GM21529 (cell line): ENCODE data around the gene FBLN1.
"Not testable (repeated sequence)": the region's sequence is repeated elsewhere in the genome, so short reads cannot be mapped to it uniquely, and the experiment has no call there.

Experiments
- ATAC-seq: cut with Tn5 transposase; IDR thresholded peaks from one replicate; pipeline ENCODE4 v1.9.1; 2021; ENCODE audit not compliant: unreplicated experiment

Gene FBLN1

DNA sequence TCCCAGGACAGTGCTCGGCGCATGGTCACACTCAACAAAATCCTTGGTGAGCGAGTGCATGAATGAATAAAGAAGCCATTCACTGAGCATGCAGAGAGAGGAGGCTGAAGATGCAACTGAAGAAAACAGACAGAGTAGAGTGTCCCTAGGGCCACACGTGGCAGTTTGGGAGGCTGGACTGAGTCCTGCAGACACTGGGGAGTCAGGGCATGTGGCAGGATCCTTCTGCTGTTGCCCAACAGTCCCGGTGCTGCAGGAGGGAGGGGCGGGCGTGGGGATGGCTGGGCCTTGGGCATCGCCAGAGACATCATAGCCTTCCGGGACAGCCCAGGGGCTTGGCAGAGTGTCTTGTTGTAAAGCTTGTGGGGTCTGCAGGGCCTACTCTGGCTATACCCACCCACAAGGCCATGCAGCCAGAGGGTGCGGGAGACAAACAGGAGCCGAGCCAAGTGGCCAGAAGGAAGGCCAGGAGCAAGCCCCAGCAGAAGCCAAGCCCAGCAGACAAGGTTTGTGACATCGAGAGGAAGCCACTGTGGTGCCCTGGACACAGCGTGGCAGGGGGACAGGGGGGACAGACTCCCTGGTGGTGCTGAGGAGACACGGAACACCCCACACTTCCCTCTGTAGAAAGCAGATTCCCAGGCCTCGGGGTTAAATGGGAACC, 26.7 kb upstream of the FBLN1 start:
- no peak for ATAC-seq

DNA sequence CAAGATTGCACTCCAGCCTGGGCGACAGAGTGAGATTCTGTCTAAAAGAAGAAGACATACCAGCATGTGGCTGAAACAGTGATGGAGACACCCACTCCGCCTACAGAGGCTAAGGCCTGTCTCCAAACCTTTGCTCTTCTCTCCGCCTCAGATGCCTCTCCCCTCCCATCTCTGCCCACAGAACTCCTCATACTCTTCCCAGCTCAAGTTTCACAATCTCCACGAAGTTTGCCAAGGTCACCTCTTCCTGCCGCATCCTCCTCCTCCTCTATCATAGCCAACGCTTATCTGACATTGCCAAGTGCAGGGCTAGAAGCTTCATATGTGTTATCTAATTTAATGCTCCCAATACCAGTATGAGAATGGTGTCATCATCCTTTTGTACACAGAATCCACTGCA, 25.9 kb upstream of the FBLN1 start:
- no peak for ATAC-seq

DNA sequence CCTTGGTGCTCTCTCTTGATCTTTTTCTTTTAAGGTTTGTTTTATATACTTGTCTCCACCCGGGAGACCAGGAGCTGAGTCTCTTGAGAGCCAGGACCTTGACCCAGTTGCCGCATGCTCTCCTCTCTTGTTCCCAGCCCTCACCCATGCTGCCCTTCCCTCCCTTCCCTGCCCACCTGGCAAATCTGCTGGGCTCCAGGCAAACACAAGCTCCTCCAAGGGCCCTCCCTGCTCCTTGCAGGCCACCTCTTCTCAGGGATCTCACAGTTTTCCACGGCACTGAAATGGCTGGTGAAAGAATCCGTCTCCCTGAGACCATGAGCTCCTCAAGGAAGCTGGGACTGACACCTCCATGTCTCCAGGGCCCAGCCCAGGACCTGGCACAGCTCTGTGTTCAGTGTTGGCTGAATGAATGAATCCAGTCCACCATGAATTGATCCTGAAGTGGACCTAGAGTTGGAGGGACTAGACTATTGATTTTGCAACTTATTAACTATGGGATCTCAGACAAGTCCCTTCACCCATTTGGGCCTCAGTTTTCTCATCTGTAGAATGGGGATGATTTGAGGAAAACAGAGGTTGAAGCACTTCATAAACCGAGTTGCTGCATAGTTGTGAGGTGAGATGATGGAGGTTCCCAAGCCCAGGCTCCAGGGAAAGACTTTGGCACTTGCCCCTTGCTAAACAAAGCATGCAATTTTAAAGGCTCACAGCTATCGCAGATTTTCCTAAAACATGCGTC, 25.1 kb upstream of the FBLN1 start:
- ATAC-seq, result no peak

DNA sequence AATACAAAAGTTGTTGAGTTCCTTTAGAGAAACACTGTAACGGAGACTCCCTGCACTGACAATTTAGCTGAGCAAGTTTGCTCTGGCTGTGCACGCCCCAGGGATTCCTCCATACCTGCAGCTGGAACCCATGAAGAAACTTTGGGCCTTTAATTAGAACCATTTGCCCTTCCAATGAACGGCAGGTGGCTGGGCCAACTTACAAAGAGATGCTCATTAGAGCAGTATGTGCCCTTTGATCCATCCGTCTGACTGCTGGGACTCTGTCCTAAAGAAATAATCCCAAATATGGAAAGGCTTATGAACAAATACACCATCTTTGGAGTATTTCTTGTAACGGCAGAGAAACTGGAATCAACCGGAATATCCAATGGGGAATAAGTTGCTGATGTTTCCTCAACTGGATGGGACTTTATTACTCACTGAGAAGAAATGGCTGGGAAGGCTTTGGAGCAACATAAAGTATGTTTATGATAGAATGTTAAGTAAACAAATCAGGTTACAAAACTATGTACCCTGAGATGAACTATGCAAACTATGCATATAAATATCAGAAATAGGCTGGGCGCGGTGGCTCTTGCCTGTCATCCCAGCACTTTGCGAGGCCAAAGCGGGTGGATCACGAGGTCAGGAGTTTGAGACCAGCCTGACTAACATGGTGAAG, 24.4 kb upstream of the FBLN1 start:
- ATAC-seq, result no peak

DNA sequence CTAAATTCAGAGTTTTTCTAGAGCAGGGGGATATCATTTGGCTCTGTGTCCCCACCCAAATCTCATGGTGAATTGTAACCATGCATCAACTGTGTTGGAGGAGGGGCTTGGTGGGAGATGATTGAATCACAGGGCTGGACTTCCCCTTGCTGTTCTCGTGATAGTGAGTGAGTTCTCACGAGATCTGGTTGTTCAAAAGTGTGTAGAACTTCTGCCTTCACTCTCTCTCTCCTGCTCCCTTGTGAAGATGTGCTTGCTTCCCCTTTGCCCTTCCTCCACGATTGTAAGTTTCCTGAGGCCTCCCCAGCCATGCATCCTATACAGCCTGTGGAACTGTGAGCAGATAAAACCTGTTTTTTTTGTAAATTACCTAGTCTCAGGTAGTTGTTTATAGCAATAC, 22.0 kb upstream of the FBLN1 start:
- no peak for ATAC-seq

DNA sequence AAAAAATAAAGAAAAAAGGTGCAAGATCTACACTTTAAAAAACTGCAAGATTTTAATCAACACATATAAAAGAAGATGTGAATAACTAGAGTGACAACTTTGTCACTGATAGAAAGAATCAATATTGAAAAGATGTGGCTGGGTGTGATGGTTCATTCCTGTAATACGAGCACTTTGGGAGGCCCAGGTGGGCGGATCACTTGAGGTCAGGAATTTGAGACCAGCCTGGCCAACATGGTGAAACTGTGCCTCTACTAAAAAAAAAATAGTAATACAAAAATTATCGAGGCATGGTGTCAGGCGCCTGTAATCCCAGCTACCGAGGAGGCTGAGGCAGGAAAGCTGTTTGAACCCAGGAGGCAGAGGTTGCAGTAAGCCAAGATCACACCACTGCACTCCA, 21.0 kb upstream of the FBLN1 start:
- ATAC-seq, result no peak

DNA sequence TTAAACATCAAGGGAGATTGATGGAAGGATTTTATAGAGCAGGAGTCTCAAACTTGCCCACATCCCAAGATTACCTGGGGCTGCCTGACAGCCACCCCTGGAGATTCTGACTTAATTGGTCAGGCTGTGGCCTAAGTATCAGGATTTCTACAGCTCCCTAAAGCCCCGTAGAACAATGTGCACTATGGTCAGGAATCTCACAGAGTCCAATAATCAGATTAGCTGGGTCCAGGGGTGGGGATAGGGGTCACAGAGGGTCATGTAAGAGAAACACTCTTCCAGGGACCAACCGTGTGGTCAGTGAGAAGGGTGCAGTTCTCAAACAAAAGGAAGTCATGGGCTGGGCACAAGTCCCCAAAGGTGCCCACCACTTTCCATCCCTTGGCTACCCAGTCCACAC, 20.5 kb upstream of the FBLN1 start:
- ATAC-seq, result no peak

DNA sequence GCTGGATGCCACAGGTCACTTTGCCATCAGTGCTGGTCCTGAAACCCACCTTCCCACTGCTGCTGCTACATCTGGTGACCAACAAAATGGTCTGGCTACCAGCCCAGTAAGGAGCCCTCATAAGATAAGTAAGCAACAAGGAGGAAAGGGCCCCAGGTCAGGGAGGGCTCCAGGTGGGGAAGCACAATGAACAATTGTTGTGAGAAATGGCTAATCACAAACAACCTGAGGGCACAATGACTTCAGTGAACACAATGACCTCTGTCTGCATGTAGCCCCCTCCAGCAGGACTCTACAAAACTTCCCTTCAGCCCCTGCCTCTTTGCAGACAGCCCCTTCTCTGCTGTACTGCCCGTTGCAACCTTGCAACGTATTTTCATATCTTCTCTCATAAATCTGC, 19.4 kb upstream of the FBLN1 start:
- ATAC-seq, result no peak

DNA sequence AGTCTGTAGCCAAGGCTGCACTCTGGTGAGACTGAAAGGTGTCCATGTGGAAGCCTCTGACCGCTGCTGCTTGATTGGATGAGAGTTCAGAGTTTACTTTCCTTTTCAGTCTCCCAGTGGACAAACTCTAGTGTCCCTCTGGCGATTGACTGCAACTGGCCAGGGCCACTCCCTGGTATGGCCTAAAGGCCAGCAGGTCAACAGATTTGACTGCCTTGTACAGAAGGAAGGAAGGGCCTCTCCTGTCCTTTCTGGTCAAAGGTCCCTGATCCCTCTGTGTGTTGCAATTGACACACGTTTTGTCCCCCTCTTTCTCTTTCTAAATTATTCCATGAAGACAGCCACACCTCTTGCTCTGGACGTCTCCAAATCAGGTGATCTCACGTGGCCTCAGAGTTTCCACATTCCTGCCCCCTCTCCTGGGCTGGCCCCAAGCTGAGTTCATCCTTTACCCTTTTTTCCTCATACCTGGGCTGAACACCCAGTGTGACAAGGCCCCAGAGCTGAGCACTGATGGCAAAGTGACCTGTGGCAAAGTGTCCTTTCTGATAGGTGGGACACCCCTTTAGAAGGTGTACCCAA, 18.7 kb upstream of the FBLN1 start:
- no peak for ATAC-seq

DNA sequence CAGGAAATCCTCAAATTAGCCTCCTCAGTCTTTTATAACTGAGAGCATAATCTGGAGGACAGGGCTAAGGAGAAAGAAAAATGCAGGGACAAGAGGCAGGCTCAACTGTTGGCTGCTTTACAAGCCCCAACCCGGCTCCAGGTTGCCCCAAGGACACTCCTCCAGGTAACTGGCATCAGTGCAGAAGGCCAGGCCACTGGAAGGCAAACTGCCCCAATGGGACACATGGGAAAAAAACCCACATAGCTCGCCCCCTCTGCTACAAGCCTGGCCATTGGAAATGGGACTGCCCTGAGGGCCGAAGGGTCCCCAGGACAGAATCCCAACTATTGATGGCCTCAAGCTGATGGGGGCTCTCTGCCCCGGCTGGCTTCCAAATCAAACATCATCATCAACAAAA, 17.9 kb upstream of the FBLN1 start:
- no peak for ATAC-seq

DNA sequence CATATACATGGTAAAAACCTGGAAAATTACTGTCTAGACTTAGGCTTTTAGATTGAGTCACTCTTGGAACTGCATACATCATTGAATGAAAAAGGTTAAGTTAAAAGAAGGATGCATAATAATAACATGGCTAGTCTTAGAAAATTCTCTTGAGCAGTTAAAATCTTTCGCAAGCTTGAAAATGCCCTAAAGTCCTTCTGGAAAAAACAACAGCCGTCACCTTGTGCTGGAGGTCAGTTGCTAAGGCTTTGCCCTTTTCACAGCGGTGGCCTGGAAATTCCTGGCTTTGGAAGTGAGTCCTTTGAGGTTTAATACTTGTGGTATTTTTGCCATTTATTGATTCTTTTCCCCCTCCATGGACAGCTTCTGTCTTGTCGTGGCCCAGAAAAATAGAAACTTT, 17.4 kb upstream of the FBLN1 start:
- ATAC-seq, result no peak

DNA sequence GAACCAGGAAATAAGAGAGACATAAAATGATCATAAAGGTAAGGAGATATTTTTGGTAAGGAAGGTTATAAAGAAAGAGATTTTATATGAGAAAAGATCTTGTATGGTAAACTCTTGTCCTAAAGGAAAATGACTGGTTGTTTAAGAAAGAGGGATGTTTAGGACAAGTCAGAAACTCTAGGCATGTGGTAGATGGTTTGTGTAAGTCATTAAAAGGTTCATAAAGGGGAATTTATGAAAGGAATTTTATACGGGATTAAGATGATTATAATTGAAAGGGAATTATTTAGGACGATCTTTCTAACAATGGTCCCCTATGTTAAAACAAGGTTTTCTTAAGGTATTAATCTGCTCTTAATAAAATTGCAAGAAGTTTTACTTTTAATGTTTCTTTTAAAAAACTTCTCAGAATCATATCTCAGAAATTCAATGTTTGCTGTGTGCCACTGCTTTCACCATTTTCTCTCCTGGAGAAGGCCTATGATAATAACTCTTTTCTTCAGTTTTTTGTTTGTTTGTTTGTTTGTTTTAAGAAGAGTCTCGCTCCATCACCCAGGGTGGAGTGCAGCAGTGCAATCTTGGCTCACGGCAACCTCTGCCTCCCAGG, 13.8 kb upstream of the FBLN1 start:
- ATAC-seq, result no peak

DNA sequence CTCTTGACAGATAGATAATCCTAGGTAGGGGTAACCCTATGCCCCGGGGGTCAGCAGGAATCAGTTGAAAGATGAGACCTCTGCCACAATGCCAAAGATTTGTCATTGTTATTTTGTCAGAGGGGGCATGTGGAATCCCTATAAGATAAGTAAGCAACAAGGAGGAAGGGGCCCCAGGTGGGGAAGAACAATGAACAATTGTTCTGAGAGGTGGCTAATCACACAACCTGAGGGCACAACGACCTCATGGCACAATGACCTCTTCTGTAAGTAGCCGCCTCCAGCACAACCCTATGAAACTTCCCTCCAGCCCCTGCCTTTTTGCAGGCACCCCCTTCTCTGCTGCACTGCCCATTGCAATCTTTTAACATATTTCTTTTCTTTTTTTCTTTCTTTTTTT, 11.8 kb upstream of the FBLN1 start:
- ATAC-seq, result no peak

DNA sequence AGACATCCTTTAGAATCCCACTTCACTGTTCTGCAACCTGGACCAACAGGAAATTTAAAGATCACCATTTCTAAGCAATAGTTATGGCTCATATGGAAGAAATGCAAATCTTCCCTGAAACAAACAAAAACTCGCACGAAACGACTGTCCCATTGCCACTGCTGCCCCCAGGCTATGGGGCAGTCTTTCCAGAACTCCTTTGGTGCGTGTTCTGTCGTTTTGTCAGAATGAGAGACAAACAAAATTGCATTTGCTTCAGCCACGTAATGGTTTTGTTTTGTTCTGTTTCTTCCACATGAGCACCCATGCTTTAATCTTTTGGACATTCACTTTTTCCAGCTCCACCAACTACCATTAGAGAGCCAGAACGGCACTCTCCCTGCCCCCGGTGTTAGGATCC, 10.8 kb upstream of the FBLN1 start:
- ATAC-seq, result no peak

DNA sequence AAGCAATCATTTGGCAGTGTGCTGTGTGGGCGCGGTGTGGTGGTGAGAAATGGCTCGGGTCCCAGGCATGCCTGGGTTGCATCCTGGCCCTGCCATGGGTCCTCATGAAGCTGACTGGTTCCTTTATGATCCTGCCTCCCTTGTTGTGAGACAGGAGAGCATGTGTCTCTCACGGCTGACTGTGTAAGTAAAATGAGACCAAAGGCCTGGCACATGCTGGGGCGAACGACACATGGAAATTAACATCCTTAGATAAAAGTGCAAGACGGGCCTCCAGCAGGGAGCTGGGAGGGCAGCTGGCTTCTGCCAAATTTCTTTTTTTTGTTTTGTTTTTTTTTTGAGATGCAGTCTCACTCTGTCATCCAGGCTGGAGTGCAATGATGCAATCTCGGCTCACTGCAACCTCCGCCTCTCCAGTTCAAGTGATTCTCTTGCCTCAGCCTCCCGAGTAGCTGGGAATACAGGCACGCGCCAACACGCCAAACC, 9.4 kb upstream of the FBLN1 start:
- no peak for ATAC-seq

DNA sequence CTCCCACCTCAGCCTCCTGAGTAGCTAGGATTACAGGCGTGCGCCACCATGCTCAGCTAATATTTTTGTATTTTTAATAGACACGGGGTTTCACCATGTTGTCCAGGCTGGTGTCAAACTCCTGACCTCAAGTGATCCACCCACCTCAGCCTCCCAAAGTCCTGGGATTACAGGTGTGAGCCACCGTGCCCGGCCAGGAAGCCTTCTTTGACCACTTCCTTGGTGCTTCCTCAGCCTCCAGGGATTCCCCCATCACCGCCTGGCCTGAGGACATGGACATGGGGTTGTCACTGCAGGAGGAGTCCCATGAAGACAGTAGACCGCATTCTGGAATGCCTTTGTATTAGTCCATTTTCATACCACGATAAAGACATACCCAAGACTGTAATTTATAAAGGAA, 8.4 kb upstream of the FBLN1 start:
- ATAC-seq, result not testable (repeated sequence)

DNA sequence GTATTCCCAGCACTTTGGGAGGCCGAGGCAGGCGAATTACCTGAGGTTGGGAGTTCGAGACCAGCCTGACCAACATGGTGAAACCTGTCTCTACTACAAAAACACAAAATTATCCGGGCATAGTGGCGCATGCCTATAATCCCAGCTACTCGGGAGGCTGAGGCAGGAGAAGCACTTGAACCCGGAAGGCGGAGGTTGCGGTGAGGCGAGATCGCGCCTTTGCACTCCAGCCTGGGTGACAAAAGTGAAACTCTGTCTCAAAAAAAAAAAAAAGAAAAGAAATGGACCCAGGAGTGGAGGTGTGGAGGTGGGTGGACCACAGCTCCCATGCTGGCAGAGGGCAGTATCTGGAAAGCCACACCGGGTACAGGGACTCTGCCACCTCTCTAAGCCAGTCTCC, 7.1 kb upstream of the FBLN1 start:
- ATAC-seq, result not testable (repeated sequence)

DNA sequence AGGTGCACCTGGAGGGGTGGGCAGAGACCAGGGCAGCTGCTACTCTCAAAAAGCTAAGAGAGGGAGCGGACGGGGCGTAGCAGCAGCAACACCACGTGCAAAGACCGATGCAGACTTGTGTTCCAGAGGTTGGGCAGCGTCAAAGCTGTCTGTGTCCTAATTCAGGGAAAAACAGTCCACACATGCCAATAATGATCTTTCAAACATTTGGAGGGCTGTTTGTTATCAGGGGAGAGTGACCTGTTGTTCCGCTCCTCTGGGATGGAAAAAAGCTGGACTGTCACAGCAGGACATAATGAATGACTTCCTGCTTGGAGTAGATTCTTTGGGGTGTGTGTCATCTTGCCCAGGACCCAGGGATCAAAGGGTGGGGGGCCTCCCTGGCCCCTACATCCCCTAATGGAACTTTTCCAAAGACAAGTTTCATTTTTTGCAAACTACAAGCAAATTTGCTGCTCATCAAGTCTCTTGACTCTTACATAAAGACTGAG, 6.2 kb upstream of the FBLN1 start:
- no peak for ATAC-seq

DNA sequence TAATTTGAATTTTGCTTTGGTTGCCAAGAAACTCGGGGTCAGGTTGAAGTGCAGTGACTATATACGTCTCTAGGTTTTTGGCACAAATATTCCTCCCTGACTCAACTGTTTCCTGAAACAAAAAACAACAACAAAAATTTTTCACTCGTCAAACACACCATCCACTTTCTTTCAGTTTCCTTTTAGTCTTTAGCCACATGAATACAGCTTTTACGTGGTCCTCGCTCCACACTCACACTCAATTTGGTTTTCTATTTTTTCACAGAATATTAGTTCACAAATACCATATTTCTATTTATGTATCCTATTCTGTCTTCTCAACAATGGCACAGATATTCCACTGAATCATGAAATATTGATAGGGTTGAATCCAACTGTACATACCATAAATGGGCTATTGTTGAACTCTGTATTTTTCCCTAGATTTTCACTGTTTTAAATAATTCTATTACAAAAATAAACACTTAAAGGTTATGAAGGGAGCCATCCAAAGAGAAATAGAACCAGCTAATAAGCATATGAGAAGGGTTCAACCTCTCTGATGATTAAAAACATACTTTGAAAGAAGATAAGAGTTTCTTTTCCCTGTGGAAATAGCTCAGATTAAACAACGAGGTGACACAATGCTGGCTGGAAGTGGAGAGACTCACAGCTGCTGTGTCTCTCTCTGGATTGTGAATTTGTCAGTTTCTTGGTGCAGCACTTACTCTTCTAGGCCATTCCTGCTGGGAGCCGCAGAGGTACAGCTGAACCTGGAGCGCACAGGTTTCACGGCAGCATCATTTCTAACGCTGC, 5.1 kb upstream of the FBLN1 start:
- ATAC-seq, result no peak

DNA sequence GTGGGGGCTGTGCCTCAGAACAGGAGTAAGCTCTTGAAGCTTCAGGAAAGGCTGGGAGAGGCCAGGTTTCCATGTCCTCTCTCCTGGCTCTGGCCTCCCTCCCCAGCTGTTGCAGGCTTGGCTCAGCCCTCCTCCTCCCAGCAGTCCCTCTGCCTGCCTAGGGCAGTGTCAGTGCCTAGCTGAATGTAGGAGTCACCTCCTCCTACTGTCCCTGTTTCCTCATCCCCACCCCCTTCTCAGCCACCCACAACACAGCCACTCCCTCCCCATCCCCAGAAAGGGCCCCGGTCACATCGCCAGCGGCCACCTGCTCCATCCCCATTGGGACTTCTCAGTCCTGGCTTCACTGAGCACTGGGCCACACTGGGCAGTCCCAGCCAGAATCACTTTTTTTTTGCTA, 2.9 kb upstream of the FBLN1 start:
- ATAC-seq, result no peak
